ENCODE measurements around the gene PRKCA. TPM values are rescaled to one million over a fixed set of nuclear protein-coding genes. Genes with fewer than 3 reads are reported as not detected.

PRKCA gene
- total and polyA plus RNA-seq, 9 of the 15 experiments (the other 6 are each of a cell fraction or from before 2014, with no cell fraction given), result 3.2 to 33.0 (median 17.8) TPM

DNA sequence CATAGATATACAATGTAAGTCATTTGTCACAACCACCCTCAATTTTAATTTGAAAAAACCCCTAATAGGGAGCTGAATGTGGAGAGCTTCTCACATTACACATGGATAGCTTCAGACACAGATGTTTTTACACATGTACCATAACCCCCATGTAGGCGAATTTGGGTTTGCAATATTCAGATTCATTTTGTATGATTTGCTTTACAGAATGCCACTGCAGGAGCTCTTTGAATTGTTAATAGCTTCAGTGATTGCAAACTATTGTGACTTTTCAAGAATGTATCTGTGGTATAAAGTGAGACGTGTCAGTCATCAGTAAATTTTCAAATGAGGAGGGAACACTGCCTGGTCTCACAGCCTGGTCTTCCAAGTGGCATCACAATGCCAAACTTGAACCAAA is 419.9 kb downstream of the PRKCA start:
- no peak for ATAC-seq
- intact Hi-C loops (cut with micrococcal nuclease) (no loop called here), in situ Hi-C loops (cut with MboI) (no loop called here)
- H3K9me3 ChIP-seq (replicated peaks; ENCODE audit: control insufficient read depth, insufficient read depth, low read depth, low read length), result no peaks in the 10 kb centered on the region
- no peaks in the 10 kb centered on the region for H3K36me3 ChIP-seq (ENCODE audit: control insufficient read depth, insufficient read depth, low read length)
- WGBS (ENCODE audit: insufficient coverage, low coverage, missing lambda C conversion rate), result 43% methylated on average over 2 of the region's 2 CpGs
- H3K4me3 ChIP-seq, result no peak overlapping the region
- no peak overlapping the region for H3K4me2 ChIP-seq (ENCODE audit: insufficient read depth, low read length)
- H3K4me1 ChIP-seq (replicated peaks in 1 of 2; ENCODE audit: control insufficient read depth in 2 of 2, insufficient read depth in 2 of 2, low read length in 2 of 2), result no peaks in the 10 kb centered on the region; a peak in 1 of 5 replicates
- no peak for FAIRE-seq
- no peak overlapping the region for H2AFZ ChIP-seq (ENCODE audit: low read depth, low read length)
- DNase-seq (ENCODE audit: extremely low read depth in 1 of 4, low spot score in 3 of 4), result no peak
- no peak overlapping the region for H3K9ac ChIP-seq (ENCODE audit: insufficient read depth in 1 of 2, low read depth in 2 of 2, low read length in 2 of 2)
- BruUV-seq (replicated peaks), result no TSS peak
- POLR2A ChIA-PET, result no interaction called here
- no peaks in the 10 kb centered on the region for H3K27me3 ChIP-seq (ENCODE audit: control insufficient read depth in 2 of 2, insufficient read depth in 2 of 2, low read length in 2 of 2)
- no peaks in the 10 kb centered on the region for H3K9me1 ChIP-seq (ENCODE audit: control insufficient read depth, insufficient read depth, low read length)
- CTCF ChIA-PET (ENCODE audit: low intra/inter-chr PET ratio), result no interaction called here
- no peak overlapping the region for H3K27ac ChIP-seq (ENCODE audit: extremely low read depth, low read depth, low read length)
- no peaks in the 10 kb centered on the region for H3K79me2 ChIP-seq (ENCODE audit: control insufficient read depth, insufficient read depth, low read length)
- TF ChIP-seq, protein P1, sequence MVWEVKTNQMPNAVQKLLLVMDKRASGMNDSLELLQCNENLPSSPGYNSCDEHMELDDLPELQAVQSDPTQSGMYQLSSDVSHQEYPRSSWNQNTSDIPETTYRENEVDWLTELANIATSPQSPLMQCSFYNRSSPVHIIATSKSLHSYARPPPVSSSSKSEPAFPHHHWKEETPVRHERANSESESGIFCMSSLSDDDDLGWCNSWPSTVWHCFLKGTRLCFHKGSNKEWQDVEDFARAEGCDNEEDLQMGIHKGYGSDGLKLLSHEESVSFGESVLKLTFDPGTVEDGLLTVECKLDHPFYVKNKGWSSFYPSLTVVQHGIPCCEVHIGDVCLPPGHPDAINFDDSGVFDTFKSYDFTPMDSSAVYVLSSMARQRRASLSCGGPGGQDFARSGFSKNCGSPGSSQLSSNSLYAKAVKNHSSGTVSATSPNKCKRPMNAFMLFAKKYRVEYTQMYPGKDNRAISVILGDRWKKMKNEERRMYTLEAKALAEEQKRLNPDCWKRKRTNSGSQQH (CRISPR knock-in tag; IDR thresholded peaks at IDR 0.05), result no peak
- TF ChIP-seq CTBP1 (IDR thresholded peaks at IDR 0.05; ENCODE audit: borderline replicate concordance) (no peak), RBM34 (IDR thresholded peaks at IDR 0.05; ENCODE audit: borderline replicate concordance, insufficient read depth, low read length) (no peak), KHSRP (IDR thresholded peaks at IDR 0.05) (no peak), BRF1 (IDR thresholded peaks at IDR 0.05; ENCODE audit: borderline replicate concordance, extremely low read depth, insufficient read length) (no peak), ZFP36 (IDR thresholded peaks at IDR 0.05; ENCODE audit: low read depth, low read length, partially characterized antibody) (no peak), HDAC3 (IDR thresholded peaks at IDR 0.05; ENCODE audit: borderline replicate concordance, partially characterized antibody) (no peak), SRSF7 (optimal IDR thresholded peaks at IDR 0.05; ENCODE audit: low read depth, low read length) (no peak), HMGN3 (IDR thresholded peaks at IDR 0.05; ENCODE audit: borderline replicate concordance, extremely low read depth, insufficient read length, low read depth, low read length) (no peak), FIP1L1 (IDR thresholded peaks at IDR 0.05; ENCODE audit: low read depth, low read length, poor library complexity, severe bottlenecking) (no peak)
- TF ChIP-seq, protein P2, sequence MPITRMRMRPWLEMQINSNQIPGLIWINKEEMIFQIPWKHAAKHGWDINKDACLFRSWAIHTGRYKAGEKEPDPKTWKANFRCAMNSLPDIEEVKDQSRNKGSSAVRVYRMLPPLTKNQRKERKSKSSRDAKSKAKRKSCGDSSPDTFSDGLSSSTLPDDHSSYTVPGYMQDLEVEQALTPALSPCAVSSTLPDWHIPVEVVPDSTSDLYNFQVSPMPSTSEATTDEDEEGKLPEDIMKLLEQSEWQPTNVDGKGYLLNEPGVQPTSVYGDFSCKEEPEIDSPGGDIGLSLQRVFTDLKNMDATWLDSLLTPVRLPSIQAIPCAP (CRISPR knock-in tag; IDR thresholded peaks at IDR 0.05; ENCODE audit: borderline replicate concordance), result no peak
- TF ChIP-seq, protein P3, sequence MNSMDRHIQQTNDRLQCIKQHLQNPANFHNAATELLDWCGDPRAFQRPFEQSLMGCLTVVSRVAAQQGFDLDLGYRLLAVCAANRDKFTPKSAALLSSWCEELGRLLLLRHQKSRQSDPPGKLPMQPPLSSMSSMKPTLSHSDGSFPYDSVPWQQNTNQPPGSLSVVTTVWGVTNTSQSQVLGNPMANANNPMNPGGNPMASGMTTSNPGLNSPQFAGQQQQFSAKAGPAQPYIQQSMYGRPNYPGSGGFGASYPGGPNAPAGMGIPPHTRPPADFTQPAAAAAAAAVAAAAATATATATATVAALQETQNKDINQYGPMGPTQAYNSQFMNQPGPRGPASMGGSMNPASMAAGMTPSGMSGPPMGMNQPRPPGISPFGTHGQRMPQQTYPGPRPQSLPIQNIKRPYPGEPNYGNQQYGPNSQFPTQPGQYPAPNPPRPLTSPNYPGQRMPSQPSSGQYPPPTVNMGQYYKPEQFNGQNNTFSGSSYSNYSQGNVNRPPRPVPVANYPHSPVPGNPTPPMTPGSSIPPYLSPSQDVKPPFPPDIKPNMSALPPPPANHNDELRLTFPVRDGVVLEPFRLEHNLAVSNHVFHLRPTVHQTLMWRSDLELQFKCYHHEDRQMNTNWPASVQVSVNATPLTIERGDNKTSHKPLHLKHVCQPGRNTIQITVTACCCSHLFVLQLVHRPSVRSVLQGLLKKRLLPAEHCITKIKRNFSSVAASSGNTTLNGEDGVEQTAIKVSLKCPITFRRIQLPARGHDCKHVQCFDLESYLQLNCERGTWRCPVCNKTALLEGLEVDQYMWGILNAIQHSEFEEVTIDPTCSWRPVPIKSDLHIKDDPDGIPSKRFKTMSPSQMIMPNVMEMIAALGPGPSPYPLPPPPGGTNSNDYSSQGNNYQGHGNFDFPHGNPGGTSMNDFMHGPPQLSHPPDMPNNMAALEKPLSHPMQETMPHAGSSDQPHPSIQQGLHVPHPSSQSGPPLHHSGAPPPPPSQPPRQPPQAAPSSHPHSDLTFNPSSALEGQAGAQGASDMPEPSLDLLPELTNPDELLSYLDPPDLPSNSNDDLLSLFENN (IDR thresholded peaks at IDR 0.05; ENCODE audit: low read depth in 2 of 2, low read length in 2 of 2), result no peak
- 0 out of 2 replicates have a peak, but pooled peaks cover 3% of the 10 kb centered on the region for H4K20me1 ChIP-seq (replicated peaks; ENCODE audit: control insufficient read depth, insufficient read depth, low read length)

Measured in K562 (cell line).